GM12892 (cell line): ENCODE results near the gene REPS2.

ENCODE experiments used
- DNase-seq: peaks from one replicate; pipeline ENCODE4 v3.0.0; 2011; ENCODE audit not compliant: insufficient read length
- FAIRE-seq: peaks from 2 replicates; lab custom pipeline; 2011; peaks lifted over from hg19 to GRCh38; lab: Jason Lieb, UNC
- POLR2A ChIP-seq: IDR thresholded peaks from 2 replicates; pipeline ENCODE4 v1.6.1; 2011; ENCODE audit warnings: low read depth, low read length, control low read depth
- POLR2AphosphoS5 ChIP-seq: IDR thresholded peaks from 2 replicates; pipeline ENCODE4 v1.6.1; 2011; ENCODE audit warnings: low read depth, low read length, control low read depth
- TAF1 ChIP-seq: IDR thresholded peaks from 2 replicates; pipeline ENCODE4 v1.6.1; 2011; ENCODE audit warnings: low read depth, mild to moderate bottlenecking, control low read depth, low read length, borderline replicate concordance

The REPS2 gene

DNA sequence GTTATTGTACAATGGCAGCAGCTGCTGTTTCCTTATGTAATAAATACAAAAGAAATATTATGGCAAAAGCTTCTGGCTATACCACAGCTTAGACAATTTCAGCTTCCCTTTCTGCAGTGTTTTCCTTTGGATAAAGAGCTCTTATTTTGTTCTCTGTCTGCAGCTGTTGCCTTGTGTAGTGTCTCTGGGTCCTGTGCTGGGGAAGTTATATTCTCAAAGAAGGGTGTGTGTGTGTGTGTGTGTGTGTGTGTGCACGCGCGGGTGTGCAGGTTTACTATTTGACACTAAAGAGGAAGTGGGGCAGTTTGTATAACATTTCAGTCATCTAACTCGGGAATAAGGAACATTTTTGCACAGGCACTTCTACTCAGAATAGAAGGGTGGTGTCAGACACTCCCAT is 83.6 kb downstream of the REPS2 start:
- DNase-seq (no peak), FAIRE-seq (no peak)
- no peak for TF ChIP-seq POLR2A
- no peak for TF ChIP-seq TAF1
- TF ChIP-seq POLR2AphosphoS5 = no peak

DNA sequence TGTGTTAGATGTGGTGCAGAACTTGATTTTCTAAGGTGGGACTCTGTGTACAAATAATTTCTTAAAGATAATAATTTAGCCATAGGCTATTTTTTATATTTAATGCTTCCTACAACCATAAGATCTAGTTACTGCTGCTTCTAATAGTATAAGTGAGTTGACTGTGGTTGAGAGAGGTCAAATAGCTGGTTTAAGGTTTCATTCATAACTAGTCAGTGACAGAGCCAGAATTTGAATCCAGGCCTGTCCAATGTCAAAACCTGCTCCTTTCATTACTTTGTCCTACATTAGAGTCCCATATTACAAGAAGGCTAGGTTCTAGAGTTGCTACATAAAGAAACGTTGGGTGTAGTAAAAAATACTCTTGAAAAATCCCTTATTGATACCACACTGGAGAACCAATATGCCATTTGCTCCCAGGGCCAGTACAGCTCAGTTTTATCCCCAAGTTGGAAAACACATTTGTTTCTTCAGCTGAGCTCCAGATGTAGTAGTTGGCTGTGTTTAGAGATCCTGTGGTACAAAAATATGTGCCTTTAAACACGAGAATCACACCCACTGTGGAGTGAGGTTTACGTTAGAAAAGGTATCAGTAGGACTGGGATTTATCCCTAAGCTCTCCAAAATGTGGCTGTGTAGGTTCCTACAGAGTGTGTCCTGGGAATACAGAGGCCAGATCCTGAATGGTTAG is 84.3 kb downstream of the REPS2 start:
- DNase-seq (no peak), FAIRE-seq (no peak)
- TF ChIP-seq POLR2AphosphoS5 = no peak
- TF ChIP-seq POLR2A = no peak
- TF ChIP-seq TAF1 = no peak

DNA sequence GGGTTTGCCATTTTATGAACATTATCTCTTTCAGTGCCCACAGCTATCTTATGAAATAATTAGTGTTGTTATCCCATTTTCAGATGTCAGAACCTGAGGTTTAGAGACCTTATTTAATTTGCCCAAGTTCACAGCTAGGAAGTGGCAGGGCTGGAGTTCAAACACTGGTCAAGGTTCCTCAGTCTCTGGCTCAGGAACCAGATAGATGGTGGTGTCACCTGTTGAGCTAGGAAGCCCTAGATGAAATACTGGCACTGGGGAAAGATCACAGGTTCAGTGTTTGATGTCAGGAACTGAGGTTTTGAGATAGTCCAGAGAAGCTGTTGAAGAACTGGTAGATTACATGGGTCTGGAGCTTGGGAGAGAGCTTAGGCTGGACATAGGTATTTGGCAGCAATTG is 85.4 kb downstream of the REPS2 start:
- TF ChIP-seq POLR2AphosphoS5 (no peak), POLR2A (no peak), TAF1 (no peak)
- DNase-seq (no peak), FAIRE-seq (no peak)

- no peak for FAIRE-seq
- no peak for TF ChIP-seq TAF1
- no peak for TF ChIP-seq POLR2AphosphoS5
- TF ChIP-seq POLR2A = no peak
- DNase-seq = no peak
Observed at GRCh38 chrX:17032351-17032750, 85.9 kb downstream of the REPS2 start.

DNA sequence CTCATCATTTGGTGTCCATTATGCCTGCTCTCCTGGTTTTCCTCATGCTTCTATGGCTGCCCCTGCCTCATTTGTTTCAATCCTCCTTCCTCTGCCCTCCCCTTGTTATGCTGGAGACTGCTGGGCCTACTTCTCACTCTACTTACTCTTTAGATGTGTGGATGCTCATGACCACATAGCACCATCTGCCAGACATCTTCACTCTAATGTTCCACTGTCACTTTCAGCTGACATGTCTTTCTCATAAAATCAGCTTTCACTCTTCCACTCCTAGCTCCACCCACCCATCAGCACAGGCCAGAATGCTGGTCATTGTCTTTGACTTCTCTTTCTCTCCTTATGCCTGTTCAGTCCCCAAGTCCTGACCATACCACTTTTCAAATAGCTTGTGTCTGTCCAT is 86.8 kb downstream of the REPS2 start:
- TF ChIP-seq POLR2A = no peak
- no peak for TF ChIP-seq POLR2AphosphoS5
- no peak for TF ChIP-seq TAF1
- FAIRE-seq (no peak), DNase-seq (no peak)

- TF ChIP-seq POLR2A (no peak), TAF1 (no peak), POLR2AphosphoS5 (no peak)
- DNase-seq (no peak), FAIRE-seq (no peak)
Observed at GRCh38 chrX:17035111-17035510, 88.7 kb downstream of the REPS2 start.

DNA sequence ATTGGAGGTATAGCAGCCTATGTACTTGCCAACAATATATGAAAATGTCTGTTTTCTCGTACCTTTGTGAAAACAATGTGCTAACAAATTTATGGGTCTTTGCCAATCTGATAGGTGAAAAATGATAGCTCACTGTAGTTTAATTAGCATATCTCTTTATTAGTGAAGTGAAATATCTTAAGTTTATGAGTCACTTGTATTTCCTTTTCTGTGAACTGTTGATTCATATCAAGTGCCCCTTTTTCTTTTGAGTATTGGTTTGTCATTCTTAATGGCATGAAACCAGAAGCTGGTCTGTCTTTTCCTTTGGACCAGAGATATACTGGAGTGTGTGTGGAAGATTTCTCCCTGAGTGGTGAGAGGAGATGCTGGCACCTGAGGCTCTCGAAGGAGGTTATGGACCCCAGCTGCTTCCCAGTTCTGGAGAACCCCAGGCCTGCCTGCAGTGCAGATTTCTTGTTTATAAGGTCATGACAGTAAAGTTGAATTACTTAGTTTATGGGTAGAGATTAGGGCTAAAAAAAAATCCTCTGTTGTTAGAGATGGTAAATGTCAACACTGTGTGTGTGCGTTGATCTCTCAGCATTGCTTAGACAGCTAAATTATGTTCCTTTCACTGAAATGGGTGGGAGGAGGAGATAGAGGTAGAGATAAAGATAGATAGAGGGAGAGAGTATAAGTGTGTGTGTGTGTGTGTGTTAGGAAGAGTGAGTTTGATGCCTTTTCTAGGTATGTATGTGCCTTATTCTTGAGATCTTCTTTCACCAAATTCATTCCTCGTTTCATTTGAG is 89.9 kb downstream of the REPS2 start:
- DNase-seq (no peak), FAIRE-seq (no peak)
- no peak for TF ChIP-seq TAF1
- TF ChIP-seq POLR2A = no peak
- TF ChIP-seq POLR2AphosphoS5 = no peak

DNA sequence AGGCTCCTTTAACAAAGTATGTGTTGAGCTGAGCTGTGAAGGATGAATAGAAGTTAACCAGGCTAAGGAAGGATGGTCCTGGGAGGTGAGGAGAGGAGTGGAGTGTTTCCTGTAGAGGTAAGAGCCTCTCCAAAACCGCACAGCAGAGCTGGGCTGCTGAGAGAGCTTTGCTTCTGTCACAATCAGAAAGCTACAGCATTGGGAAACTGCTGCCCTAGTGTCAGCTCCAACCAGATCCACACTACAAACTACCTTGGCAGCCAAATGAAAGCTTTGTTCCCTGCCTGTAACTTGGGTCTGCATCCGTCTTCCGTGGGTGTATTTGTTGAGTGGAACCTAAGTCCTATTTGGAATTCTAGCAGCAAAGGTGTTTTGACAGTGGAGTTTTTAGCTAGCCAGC is 91.8 kb downstream of the REPS2 start:
- TF ChIP-seq POLR2A = no peak
- TF ChIP-seq TAF1 = no peak
- TF ChIP-seq POLR2AphosphoS5 = no peak
- DNase-seq = no peak
- no peak for FAIRE-seq

GRCh38 chrX:17038681-17039161 is 92.3 kb downstream of the REPS2 start:
- FAIRE-seq = no peak
- TF ChIP-seq TAF1 = no peak
- DNase-seq = no peak

GRCh38 chrX:17039826-17040225 is 93.4 kb downstream of the REPS2 start:
- DNase-seq (no peak), FAIRE-seq (no peak)
- TF ChIP-seq POLR2A = no peak
- TF ChIP-seq POLR2AphosphoS5 = no peak
- TF ChIP-seq TAF1 = no peak

GRCh38 chrX:17040711-17041110 is 94.3 kb downstream of the REPS2 start:
- no peak for DNase-seq
- FAIRE-seq = no peak
- TF ChIP-seq POLR2AphosphoS5 (no peak), TAF1 (no peak), POLR2A (no peak)

DNA sequence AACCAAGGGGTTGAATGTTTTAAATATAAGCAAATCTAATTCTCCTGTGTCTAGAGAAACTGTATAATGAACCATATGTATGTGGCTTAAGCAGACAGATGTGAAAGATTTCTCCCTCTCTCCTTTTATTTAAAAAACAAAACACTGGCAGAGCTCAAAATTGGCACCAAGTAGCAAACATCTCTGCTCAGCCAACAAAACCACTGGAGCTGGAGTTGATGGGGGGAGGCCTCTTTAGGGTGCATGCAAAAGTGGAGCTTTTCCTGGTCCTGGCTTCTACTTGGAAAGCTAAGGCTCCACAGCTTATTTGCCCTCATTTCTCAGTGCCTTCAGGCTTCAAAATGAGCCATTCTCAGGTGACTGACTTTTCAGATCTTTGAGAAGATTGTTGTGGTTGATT is 95.6 kb downstream of the REPS2 start:
- DNase-seq (no peak), FAIRE-seq (no peak)
- TF ChIP-seq POLR2A (no peak), POLR2AphosphoS5 (no peak), TAF1 (no peak)
